22Rv1 (cell line): ENCODE data around the gene ACO1.

Experiments
- H3K27ac ChIP-seq: fragments of 450-650 bp; 2 replicates; pipeline ENCODE4 v1.5.1; 2017
- CTCF ChIP-seq: fragments of 450-650 bp; IDR thresholded peaks from 2 replicates; pipeline ENCODE4 v1.5.1; 2017; ENCODE audit warnings: mild to moderate bottlenecking
- ZFX ChIP-seq: fragments of 450-650 bp; IDR thresholded peaks from 2 replicates; pipeline ENCODE4 v1.6.1; 2017; ENCODE audit warnings: antibody characterized with exemption, borderline replicate concordance

The ACO1 gene

GRCh38 chr9:32434892-32435291 is 50.4 kb downstream of the ACO1 start:
- H3K27ac ChIP-seq, result no peak overlapping the region
- TF ChIP-seq CTCF (no peak), ZFX (no peak)

GRCh38 chr9:32441678-32442077 is 57.2 kb downstream of the ACO1 start:
- no peak overlapping the region for H3K27ac ChIP-seq
- no peak for TF ChIP-seq CTCF
- TF ChIP-seq ZFX, result no peak

GRCh38 chr9:32442433-32442832 is 58.0 kb downstream of the ACO1 start:
- H3K27ac ChIP-seq, result no peak overlapping the region
- TF ChIP-seq ZFX (no peak), CTCF (no peak)

GRCh38 chr9:32449969-32450368 is 65.5 kb downstream of the ACO1 start:
- TF ChIP-seq CTCF, result no peak
- no peak for TF ChIP-seq ZFX

GRCh38 chr9:32454280-32454679 is 69.8 kb downstream of the ACO1 start:
- TF ChIP-seq CTCF (no peak), ZFX (no peak)

More at GRCh38 chr9:32449969-32450368, 65.5 kb downstream of the ACO1 start:
- H3K27ac ChIP-seq, result no peak overlapping the region

GRCh38 chr9:32455738-32456137 is 71.3 kb downstream of the ACO1 start:
- H3K27ac ChIP-seq, result no peak overlapping the region
- no peak for TF ChIP-seq ZFX
- no peak for TF ChIP-seq CTCF

More at GRCh38 chr9:32454280-32454679, 69.8 kb downstream of the ACO1 start:
- H3K27ac ChIP-seq, result no peak overlapping the region

GRCh38 chr9:32456564-32456963 is 72.1 kb downstream of the ACO1 start:
- TF ChIP-seq ZFX (no peak), CTCF (no peak)
- H3K27ac ChIP-seq, result no peak overlapping the region
